Ovary (tissue), 9 donors: ENCODE data around the gene CA14. TPM values are rescaled to one million over a fixed set of nuclear protein-coding genes. Genes with fewer than 3 reads are reported as not detected.

Experiments used
- DNase-seq, 5 donors: peaks; one replicate each; pipeline ENCODE4 v3.0.0-alpha.2; 2019 to 2020
- H3K27ac ChIP-seq, 2 donors: fragments of 200-600 bp; one replicate each; pipeline versions ENCODE4 v1.5.1 to v1.8.0; 2019 to 2022
- H3K27me3 ChIP-seq: fragments of 200-600 bp; one replicate; pipeline ENCODE4 v1.8.0; 2022
- H3K36me3 ChIP-seq: fragments of 200-600 bp; sonication (generic); one replicate; pipeline ENCODE4 v1.5.1; 2019
- H3K4me1 ChIP-seq: one replicate; pipeline ENCODE4 v1.8.1; 2013; ENCODE audit warnings: mild to moderate bottlenecking, moderate library complexity; ENCODE audit not compliant: insufficient read depth
- H3K4me3 ChIP-seq: fragments of 200-600 bp; sonication (generic); one replicate; pipeline ENCODE4 v1.5.1; 2017
- H3K9me3 ChIP-seq, 2 donors: fragments of 200-600 bp in 1 of 2; sonication (generic) in 1 of 2; one replicate each; pipeline versions ENCODE4 v1.5.1 to v1.8.1; 2013 to 2019; ENCODE audit warnings: mild to moderate bottlenecking in 1 of 2, moderate library complexity in 1 of 2
- CTCF ChIP-seq, 3 donors: fragments of 450-650 bp in 2 of 3; fragments of 200-600 bp in 1 of 3; IDR thresholded peaks; one replicate each; pipeline versions ENCODE4 v1.5.1 to v1.8.0; 2016 to 2022; ENCODE audit warnings: antibody characterized with exemption in 3 of 3, mild to moderate bottlenecking in 1 of 3
- EP300 ChIP-seq: sonication (generic); formaldehyde crosslinking; IDR thresholded peaks from one replicate; pipeline ENCODE4 v1.6.1; 2017; ENCODE audit warnings: antibody characterized with exemption
- POLR2A ChIP-seq: fragments of 450-650 bp; IDR thresholded peaks from one replicate; pipeline ENCODE4 v1.6.1; 2017; ENCODE audit warnings: antibody characterized with exemption, mild to moderate bottlenecking, moderate library complexity
- WGBS, 3 donors: extraction: QIAGEN DNeasy Blood & Tissue Kit in 1 of 3; methylation state at CpG; one replicate each; pipeline versions ENCODE4 v1.1.5 to v1.1.7; 2013 to 2017; 5-methylcytosine and 5-hydroxymethylcytosine counted together
- intact Hi-C, 4 donors: fragments of 100-400 bp; cut with DNase I; formaldehyde crosslinking; loops; one replicate each; pipeline versions ENCODE4 v1.11.0 to v1.15.1; 2022 to 2023
- polyA plus RNA-seq, 2 donors: library from polyadenylated mRNA; stranded (reverse); fragments of 200-250 nt in 1 of 2; fragments of 350-450 nt in 1 of 2; fragmentation: Illumina TruSeq in 1 of 2; extraction: RNeasy Lipid Tissue Mini Kit (QIAGEN cat#74804) in 1 of 2; gene quantifications; one replicate each; pipeline ENCODE4 v1.2.3, GENCODE V29; 2013 to 2014
- total RNA-seq, 7 donors: library from RNA; depleted of rRNA in 2 of 7; stranded (reverse); fragments of >200 nt in 2 of 7; fragmentation: NEBNext Ultra II Directional in 3 of 7; extraction: Animal tissue kit (Norgen Biotek cat#: 25700) in 3 of 7; gene quantifications; one replicate each; pipeline versions ENCODE4 v1.1.0 to v1.2.4, GENCODE V29; 2016 to 2023
- donor health status: DM: no; HTN: no; CAD: no; lungs with moderate emphysema.
- donor health status: DM: no; HTN: no; CAD: no.
- donor health status: Bipolar disorder and iron deficiency.
- donor health status: DM: yes; HTN: yes; CAD: no.
- donor health status: DM: no; HTN: no; CAD: no.
- donor health status: DM: yes; HTN: yes; CAD: no.

Gene CA14
- total and polyA plus RNA-seq, 9 donors: 0.23 to 5.7 (median 1.0) TPM; not detected in 1

- no peaks in the 10 kb centered on the region for H3K27me3 ChIP-seq
- H3K9me3 ChIP-seq: no peaks in the 10 kb centered on the region
- intact Hi-C loops: no loop called here
- no peak overlapping the region for H3K4me3 ChIP-seq
- peaks cover 4% of the 10 kb centered on the region for H3K4me1 ChIP-seq
- WGBS, 3 donors: 5 to 9% (median 6%) methylated on average over 11 of the region's 11 CpGs
- no peaks in the 10 kb centered on the region for H3K36me3 ChIP-seq
- TF ChIP-seq CTCF (IDR thresholded peaks at IDR 0.05) (no peak), POLR2A (no peak), EP300 (no peak)
- H3K27ac ChIP-seq: peak overlapping the region; percentile 50 to 72
- DNase-seq: peak; percentile 62 to 85 (median 77)
These were observed 2.4 kb downstream of the CA14 start for GRCh38 chr1:150259758-150260669.

GRCh38 chr1:150261367-150261766 lies 3.8 kb downstream of the CA14 start:
- no peak overlapping the region for H3K27ac ChIP-seq
- no peaks in the 10 kb centered on the region for H3K27me3 ChIP-seq
- 78 to 85% (median 80%) methylated on average over 6 of the region's 6 CpGs for WGBS, 3 donors
- TF ChIP-seq EP300 (no peak), CTCF (IDR thresholded peaks at IDR 0.05) (no peak), POLR2A (no peak)
- DNase-seq: peak in 1 of 5 donors; percentile 39
- H3K36me3 ChIP-seq: no peaks in the 10 kb centered on the region
- H3K4me3 ChIP-seq: no peak overlapping the region
- H3K4me1 ChIP-seq: peaks cover 4% of the 10 kb centered on the region
- intact Hi-C loops: no loop called here
- no peaks in the 10 kb centered on the region for H3K9me3 ChIP-seq

GRCh38 chr1:150262388-150263320 lies 5.1 kb downstream of the CA14 start:
- WGBS, 3 donors: 52 to 71% (median 65%) methylated on average over 6 of the region's 6 CpGs
- Histone ChIP-seq H3K27me3 (no peaks in the 10 kb centered on the region), H3K36me3 (no peaks in the 10 kb centered on the region), H3K27ac (no peak overlapping the region), H3K9me3 (no peaks in the 10 kb centered on the region), H3K4me1 (peaks cover 7% of the 10 kb centered on the region), H3K4me3 (no peak overlapping the region)
- intact Hi-C loops: no loop called here
- TF ChIP-seq CTCF (IDR thresholded peaks at IDR 0.05) (no peak), EP300 (no peak), POLR2A (no peak)
- DNase-seq: no peak

- no peak for TF ChIP-seq CTCF (IDR thresholded peaks at IDR 0.05)
- TF ChIP-seq EP300: no peak
- no peak for TF ChIP-seq POLR2A
- Histone ChIP-seq H3K27me3 (no peaks in the 10 kb centered on the region), H3K4me1 (peaks cover 9% of the 10 kb centered on the region), H3K36me3 (no peaks in the 10 kb centered on the region), H3K9me3 (no peaks in the 10 kb centered on the region), H3K4me3 (no peak overlapping the region), H3K27ac (no peak overlapping the region)
- no peak for DNase-seq
- intact Hi-C loops: no loop called here
- WGBS, 3 donors: 58 to 67% (median 64%) methylated on average over 6 of the region's 6 CpGs
These were observed 6.0 kb downstream of the CA14 start for GRCh38 chr1:150263549-150263948.
